GM23338 (cell line): ENCODE data around the gene SSTR3. TPM values are rescaled to one million over a fixed set of nuclear protein-coding genes. Genes with fewer than 3 reads are reported as not detected.

Experiments
- ATAC-seq: fragments of 200-7000 bp; cut with Tn5 transposase; 3 replicates; pipeline ENCODE4 v1.9.1; 2020
- DNase-seq: peaks from one replicate; pipeline ENCODE4 v3.0.0-alpha.2; 2015; ENCODE audit warnings: low spot score
- H2AFZ ChIP-seq: fragments of 200-600 bp; sonication (generic); 2 replicates; pipeline ENCODE4 v1.8.0; 2016; ENCODE audit warnings: antibody characterized with exemption, mild to moderate bottlenecking, moderate library complexity
- H3F3A ChIP-seq: fragments of 200-600 bp; sonication (generic); replicated peaks from 2 replicates; pipeline ENCODE4 v1.8.0; 2017; ENCODE audit warnings: antibody characterized with exemption, mixed run types, low read depth
- H3K27ac ChIP-seq: fragments of 200-600 bp; sonication (generic); 2 replicates; pipeline ENCODE4 v1.6.1; 2016; ENCODE audit warnings: low read depth
- H3K27me3 ChIP-seq: fragments of 200-600 bp; sonication (generic); 2 replicates; pipeline ENCODE4 v1.8.0; 2016; ENCODE audit warnings: mild to moderate bottlenecking, mixed run types, moderate library complexity; ENCODE audit not compliant: insufficient read depth
- H3K36me3 ChIP-seq: fragments of 200-600 bp; sonication (generic); 2 replicates; pipeline ENCODE4 v1.8.0; 2016; ENCODE audit warnings: mild to moderate bottlenecking; ENCODE audit not compliant: insufficient read depth
- H3K4me1 ChIP-seq: fragments of 200-600 bp; sonication (generic); 2 replicates; pipeline ENCODE4 v1.8.0; 2016; ENCODE audit warnings: mild to moderate bottlenecking, moderate library complexity; ENCODE audit not compliant: insufficient read depth
- H3K4me2 ChIP-seq: fragments of 200-600 bp; sonication (generic); 2 replicates; pipeline ENCODE4 v1.7.1; 2017; ENCODE audit warnings: mixed run types
- H3K4me3 ChIP-seq: fragments of 200-600 bp; sonication (generic); 2 replicates; pipeline ENCODE4 v1.6.1; 2016; ENCODE audit warnings: mixed run types
- H3K79me2 ChIP-seq: fragments of 200-600 bp; sonication (generic); replicated peaks from 2 replicates; pipeline ENCODE4 v1.8.0; 2017; ENCODE audit warnings: mild to moderate bottlenecking; ENCODE audit not compliant: insufficient read depth
- H3K9me2 ChIP-seq: fragments of 200-600 bp; sonication (generic); 2 replicates; pipeline ENCODE4 v1.8.0; 2017; ENCODE audit not compliant: insufficient read depth
- H4K20me1 ChIP-seq: fragments of 200-600 bp; sonication (generic); replicated peaks from 2 replicates; pipeline ENCODE4 v1.8.0; 2017; ENCODE audit warnings: mild to moderate bottlenecking; ENCODE audit not compliant: insufficient read depth
- H3K27ac Mint-ChIP-seq: 2 replicates; pipeline ENCODE4 v1.8.0; 2020; ENCODE audit warnings: inconsistent platforms, mild to moderate bottlenecking, moderate library complexity, mixed read lengths
- H3K27me3 Mint-ChIP-seq: 3 replicates; pipeline ENCODE4 v1.8.0; 2022; ENCODE audit warnings: low read depth, mild to moderate bottlenecking, moderate library complexity, mixed read lengths, inconsistent platforms; ENCODE audit not compliant: insufficient read depth, poor library complexity
- H3K36me3 Mint-ChIP-seq: 3 replicates; pipeline ENCODE4 v1.8.0; 2021; ENCODE audit warnings: low read depth, mild to moderate bottlenecking, inconsistent platforms, moderate library complexity, mixed read lengths
- H3K4me1 Mint-ChIP-seq: 3 replicates; pipeline ENCODE4 v1.8.0; 2020; ENCODE audit warnings: mild to moderate bottlenecking, inconsistent platforms, mixed read lengths
- H3K4me3 Mint-ChIP-seq: 3 replicates; pipeline ENCODE4 v1.8.0; 2021; ENCODE audit warnings: moderate library complexity, mild to moderate bottlenecking, inconsistent platforms, mixed read lengths
- H3K9me3 Mint-ChIP-seq: 3 replicates; pipeline ENCODE4 v1.8.0; 2020; ENCODE audit warnings: moderate library complexity, mild to moderate bottlenecking, inconsistent platforms, mixed read lengths
- CREB1 ChIP-seq: fragments of 250-450 bp; sonication (Bioruptor Pico); IDR thresholded peaks from 2 replicates; pipeline ENCODE4 v1.5.0; 2020; ENCODE audit warnings: low read depth, mild to moderate bottlenecking, moderate library complexity
- EZH2 ChIP-seq: fragments of 200-600 bp; sonication (generic); IDR thresholded peaks from one replicate; pipeline ENCODE4 v1.8.0; 2017; ENCODE audit warnings: antibody characterized with exemption, mild to moderate bottlenecking, low read depth; ENCODE audit not compliant: unreplicated experiment
- EZH2phosphoT487 ChIP-seq: fragments of 200-600 bp; sonication (generic); IDR thresholded peaks from one replicate; pipeline ENCODE4 v1.8.1; 2018; ENCODE audit warnings: antibody characterized with exemption; ENCODE audit not compliant: unreplicated experiment
- JUNB ChIP-seq: IDR thresholded peaks from one replicate; pipeline ENCODE4 v1.6.1; 2016; ENCODE audit warnings: antibody characterized with exemption; ENCODE audit not compliant: unreplicated experiment
- NANOG ChIP-seq: IDR thresholded peaks from 2 replicates; pipeline ENCODE4 v1.6.1; 2016; ENCODE audit warnings: antibody characterized with exemption, borderline replicate concordance
- POLR2AphosphoS5 ChIP-seq: IDR thresholded peaks from 2 replicates; pipeline ENCODE4 v1.6.1; 2016; ENCODE audit warnings: antibody characterized with exemption, low read depth
- STAT1 ChIP-seq: IDR thresholded peaks from one replicate; pipeline ENCODE4 v1.6.1; 2016; ENCODE audit warnings: antibody characterized with exemption; ENCODE audit not compliant: unreplicated experiment
- ZNF114 ChIP-seq: fragments of 250-450 bp; sonication (Bioruptor Pico); IDR thresholded peaks from 2 replicates; pipeline ENCODE4 v1.5.0; 2020; ENCODE audit warnings: mild to moderate bottlenecking, moderate library complexity
- ZNF331 ChIP-seq: fragments of 250-450 bp; sonication (Bioruptor Pico); IDR thresholded peaks from 2 replicates; pipeline ENCODE4 v1.5.0; 2020; ENCODE audit warnings: low read depth, mild to moderate bottlenecking, moderate library complexity
- polyA plus RNA-seq: library from polyadenylated mRNA; unstranded; fragments of >200 nt; fragmentation: Nextera tagmentation; extraction: Ambion mirVana; gene quantifications from 2 replicates; pipeline ENCODE4 v1.2.1, GENCODE V29; 2016
- total RNA-seq: library from RNA; depleted of rRNA; stranded (reverse); fragments of >200 nt; shearing (Covaris generic); gene quantifications from 2 replicates; pipeline ENCODE4 v1.2.3, GENCODE V29; 2014
- TF ChIP-seq, protein P1 (sequence below): IDR thresholded peaks from one replicate; pipeline ENCODE4 v1.6.1; 2018; ENCODE audit warnings: antibody characterized with exemption; ENCODE audit not compliant: unreplicated experiment
- TF ChIP-seq, protein P2 (sequence below), 2 experiments: fragments of 200-600 bp in 1 of 2; sonication (generic) in 1 of 2; conservative IDR thresholded peaks; 2 replicates each; pipeline versions ENCODE4 v1.5.1 to v1.6.1; 2016 to 2017; ENCODE audit warnings: antibody characterized with exemption in 2 of 2, low read depth in 2 of 2, mild to moderate bottlenecking in 2 of 2, moderate library complexity in 1 of 2
- TF ChIP-seq, protein P3 (sequence below): fragments of 250-450 bp; sonication (Bioruptor Pico); IDR thresholded peaks from 2 replicates; pipeline ENCODE4 v1.5.0; 2020; ENCODE audit warnings: mild to moderate bottlenecking, moderate library complexity
- TF ChIP-seq, protein P4 (sequence below): IDR thresholded peaks from 2 replicates; pipeline ENCODE4 v1.6.1; 2016; ENCODE audit warnings: antibody characterized with exemption

The SSTR3 gene
- total and polyA plus RNA-seq, 2 experiments from 2014 or later: 0.66 TPM; not detected in 1

DNA sequence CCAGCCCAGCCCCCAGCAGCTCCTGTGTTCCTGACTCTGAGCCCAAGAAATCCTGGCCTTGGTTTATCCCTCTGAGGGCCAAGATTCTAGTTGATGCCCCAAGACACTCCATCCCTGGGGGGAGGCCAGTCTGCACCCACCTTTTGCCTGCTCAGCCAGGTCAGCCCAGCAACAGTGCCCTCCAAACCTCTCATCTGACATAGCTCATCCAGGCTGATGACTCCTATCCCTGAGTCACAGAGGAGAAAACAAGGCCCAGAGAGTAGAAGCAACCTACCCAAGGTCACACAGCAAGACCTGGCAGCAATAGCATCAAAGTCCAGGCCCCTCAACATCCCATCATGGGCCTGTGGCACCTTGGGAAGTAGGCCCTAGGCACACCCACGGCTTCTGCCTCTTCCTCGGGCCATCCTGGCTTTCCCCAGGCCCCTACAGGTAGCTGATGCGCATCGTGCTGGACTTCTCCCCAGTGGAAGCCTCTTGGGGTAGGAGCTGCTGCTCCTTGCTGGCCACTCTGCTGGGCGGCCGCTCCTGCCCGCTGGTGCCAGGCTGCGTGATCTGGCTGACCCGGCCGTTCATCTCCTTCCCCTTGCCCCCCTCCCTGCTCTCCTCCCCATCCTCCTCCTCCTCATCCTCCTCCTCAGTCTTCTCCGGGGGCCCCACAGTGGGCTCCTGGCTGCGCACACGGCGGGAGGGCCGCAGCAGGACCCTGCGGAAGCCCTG is 6.0 kb downstream of the SSTR3 start:
- H3F3A ChIP-seq: no peaks in the 10 kb centered on the region
- H3K79me2 ChIP-seq: no peaks in the 10 kb centered on the region
- no peak overlapping the region for H3K4me3 Mint-ChIP-seq
- TF ChIP-seq EZH2phosphoT487 (no peak), STAT1 (no peak), ZNF331 (no peak), ZNF114 (CRISPR knock-in tag) (no peak), NANOG (no peak), JUNB (no peak), EZH2 (no peak), CREB1 (no peak), POLR2AphosphoS5 (no peak)
- TF ChIP-seq, protein P1, sequence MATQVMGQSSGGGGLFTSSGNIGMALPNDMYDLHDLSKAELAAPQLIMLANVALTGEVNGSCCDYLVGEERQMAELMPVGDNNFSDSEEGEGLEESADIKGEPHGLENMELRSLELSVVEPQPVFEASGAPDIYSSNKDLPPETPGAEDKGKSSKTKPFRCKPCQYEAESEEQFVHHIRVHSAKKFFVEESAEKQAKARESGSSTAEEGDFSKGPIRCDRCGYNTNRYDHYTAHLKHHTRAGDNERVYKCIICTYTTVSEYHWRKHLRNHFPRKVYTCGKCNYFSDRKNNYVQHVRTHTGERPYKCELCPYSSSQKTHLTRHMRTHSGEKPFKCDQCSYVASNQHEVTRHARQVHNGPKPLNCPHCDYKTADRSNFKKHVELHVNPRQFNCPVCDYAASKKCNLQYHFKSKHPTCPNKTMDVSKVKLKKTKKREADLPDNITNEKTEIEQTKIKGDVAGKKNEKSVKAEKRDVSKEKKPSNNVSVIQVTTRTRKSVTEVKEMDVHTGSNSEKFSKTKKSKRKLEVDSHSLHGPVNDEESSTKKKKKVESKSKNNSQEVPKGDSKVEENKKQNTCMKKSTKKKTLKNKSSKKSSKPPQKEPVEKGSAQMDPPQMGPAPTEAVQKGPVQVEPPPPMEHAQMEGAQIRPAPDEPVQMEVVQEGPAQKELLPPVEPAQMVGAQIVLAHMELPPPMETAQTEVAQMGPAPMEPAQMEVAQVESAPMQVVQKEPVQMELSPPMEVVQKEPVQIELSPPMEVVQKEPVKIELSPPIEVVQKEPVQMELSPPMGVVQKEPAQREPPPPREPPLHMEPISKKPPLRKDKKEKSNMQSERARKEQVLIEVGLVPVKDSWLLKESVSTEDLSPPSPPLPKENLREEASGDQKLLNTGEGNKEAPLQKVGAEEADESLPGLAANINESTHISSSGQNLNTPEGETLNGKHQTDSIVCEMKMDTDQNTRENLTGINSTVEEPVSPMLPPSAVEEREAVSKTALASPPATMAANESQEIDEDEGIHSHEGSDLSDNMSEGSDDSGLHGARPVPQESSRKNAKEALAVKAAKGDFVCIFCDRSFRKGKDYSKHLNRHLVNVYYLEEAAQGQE: no peak
- TF ChIP-seq, protein P2, sequence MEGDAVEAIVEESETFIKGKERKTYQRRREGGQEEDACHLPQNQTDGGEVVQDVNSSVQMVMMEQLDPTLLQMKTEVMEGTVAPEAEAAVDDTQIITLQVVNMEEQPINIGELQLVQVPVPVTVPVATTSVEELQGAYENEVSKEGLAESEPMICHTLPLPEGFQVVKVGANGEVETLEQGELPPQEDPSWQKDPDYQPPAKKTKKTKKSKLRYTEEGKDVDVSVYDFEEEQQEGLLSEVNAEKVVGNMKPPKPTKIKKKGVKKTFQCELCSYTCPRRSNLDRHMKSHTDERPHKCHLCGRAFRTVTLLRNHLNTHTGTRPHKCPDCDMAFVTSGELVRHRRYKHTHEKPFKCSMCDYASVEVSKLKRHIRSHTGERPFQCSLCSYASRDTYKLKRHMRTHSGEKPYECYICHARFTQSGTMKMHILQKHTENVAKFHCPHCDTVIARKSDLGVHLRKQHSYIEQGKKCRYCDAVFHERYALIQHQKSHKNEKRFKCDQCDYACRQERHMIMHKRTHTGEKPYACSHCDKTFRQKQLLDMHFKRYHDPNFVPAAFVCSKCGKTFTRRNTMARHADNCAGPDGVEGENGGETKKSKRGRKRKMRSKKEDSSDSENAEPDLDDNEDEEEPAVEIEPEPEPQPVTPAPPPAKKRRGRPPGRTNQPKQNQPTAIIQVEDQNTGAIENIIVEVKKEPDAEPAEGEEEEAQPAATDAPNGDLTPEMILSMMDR (conservative IDR thresholded peaks at IDR 0.05; ENCODE audit: low read depth in 2 of 2): no peak
- TF ChIP-seq, protein P3, sequence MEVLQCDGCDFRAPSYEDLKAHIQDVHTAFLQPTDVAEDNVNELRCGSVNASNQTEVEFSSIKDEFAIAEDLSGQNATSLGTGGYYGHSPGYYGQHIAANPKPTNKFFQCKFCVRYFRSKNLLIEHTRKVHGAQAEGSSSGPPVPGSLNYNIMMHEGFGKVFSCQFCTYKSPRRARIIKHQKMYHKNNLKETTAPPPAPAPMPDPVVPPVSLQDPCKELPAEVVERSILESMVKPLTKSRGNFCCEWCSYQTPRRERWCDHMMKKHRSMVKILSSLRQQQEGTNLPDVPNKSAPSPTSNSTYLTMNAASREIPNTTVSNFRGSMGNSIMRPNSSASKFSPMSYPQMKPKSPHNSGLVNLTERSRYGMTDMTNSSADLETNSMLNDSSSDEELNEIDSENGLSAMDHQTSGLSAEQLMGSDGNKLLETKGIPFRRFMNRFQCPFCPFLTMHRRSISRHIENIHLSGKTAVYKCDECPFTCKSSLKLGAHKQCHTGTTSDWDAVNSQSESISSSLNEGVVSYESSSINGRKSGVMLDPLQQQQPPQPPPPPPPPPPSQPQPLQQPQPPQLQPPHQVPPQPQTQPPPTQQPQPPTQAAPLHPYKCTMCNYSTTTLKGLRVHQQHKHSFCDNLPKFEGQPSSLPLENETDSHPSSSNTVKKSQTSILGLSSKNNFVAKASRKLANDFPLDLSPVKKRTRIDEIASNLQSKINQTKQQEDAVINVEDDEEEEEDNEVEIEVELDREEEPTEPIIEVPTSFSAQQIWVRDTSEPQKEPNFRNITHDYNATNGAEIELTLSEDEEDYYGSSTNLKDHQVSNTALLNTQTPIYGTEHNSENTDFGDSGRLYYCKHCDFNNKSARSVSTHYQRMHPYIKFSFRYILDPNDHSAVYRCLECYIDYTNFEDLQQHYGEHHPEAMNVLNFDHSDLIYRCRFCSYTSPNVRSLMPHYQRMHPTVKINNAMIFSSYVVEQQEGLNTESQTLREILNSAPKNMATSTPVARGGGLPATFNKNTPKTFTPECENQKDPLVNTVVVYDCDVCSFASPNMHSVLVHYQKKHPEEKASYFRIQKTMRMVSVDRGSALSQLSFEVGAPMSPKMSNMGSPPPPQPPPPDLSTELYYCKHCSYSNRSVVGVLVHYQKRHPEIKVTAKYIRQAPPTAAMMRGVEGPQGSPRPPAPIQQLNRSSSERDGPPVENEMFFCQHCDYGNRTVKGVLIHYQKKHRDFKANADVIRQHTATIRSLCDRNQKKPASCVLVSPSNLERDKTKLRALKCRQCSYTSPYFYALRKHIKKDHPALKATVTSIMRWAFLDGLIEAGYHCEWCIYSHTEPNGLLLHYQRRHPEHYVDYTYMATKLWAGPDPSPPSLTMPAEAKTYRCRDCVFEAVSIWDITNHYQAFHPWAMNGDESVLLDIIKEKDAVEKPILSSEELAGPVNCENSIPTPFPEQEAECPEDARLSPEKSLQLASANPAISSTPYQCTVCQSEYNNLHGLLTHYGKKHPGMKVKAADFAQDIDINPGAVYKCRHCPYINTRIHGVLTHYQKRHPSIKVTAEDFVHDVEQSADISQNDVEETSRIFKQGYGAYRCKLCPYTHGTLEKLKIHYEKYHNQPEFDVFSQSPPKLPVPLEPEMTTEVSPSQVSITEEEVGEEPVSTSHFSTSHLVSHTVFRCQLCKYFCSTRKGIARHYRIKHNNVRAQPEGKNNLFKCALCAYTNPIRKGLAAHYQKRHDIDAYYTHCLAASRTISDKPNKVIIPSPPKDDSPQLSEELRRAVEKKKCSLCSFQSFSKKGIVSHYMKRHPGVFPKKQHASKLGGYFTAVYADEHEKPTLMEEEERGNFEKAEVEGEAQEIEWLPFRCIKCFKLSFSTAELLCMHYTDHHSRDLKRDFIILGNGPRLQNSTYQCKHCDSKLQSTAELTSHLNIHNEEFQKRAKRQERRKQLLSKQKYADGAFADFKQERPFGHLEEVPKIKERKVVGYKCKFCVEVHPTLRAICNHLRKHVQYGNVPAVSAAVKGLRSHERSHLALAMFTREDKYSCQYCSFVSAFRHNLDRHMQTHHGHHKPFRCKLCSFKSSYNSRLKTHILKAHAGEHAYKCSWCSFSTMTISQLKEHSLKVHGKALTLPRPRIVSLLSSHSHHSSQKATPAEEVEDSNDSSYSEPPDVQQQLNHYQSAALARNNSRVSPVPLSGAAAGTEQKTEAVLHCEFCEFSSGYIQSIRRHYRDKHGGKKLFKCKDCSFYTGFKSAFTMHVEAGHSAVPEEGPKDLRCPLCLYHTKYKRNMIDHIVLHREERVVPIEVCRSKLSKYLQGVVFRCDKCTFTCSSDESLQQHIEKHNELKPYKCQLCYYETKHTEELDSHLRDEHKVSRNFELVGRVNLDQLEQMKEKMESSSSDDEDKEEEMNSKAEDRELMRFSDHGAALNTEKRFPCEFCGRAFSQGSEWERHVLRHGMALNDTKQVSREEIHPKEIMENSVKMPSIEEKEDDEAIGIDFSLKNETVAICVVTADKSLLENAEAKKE (CRISPR knock-in tag): no peak
- TF ChIP-seq, protein P4, sequence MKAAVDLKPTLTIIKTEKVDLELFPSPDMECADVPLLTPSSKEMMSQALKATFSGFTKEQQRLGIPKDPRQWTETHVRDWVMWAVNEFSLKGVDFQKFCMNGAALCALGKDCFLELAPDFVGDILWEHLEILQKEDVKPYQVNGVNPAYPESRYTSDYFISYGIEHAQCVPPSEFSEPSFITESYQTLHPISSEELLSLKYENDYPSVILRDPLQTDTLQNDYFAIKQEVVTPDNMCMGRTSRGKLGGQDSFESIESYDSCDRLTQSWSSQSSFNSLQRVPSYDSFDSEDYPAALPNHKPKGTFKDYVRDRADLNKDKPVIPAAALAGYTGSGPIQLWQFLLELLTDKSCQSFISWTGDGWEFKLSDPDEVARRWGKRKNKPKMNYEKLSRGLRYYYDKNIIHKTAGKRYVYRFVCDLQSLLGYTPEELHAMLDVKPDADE: no peak
- H3K36me3 ChIP-seq: no peaks in the 10 kb centered on the region
- peaks cover 6% of the 10 kb centered on the region for H3K27me3 Mint-ChIP-seq
- no peaks in the 10 kb centered on the region for H4K20me1 ChIP-seq
- DNase-seq: no peak
- H3K9me3 Mint-ChIP-seq: no peaks in the 10 kb centered on the region
- H3K27me3 ChIP-seq: no peaks in the 10 kb centered on the region
- no peak overlapping the region for H3K27ac Mint-ChIP-seq
- no peaks in the 10 kb centered on the region; the same call in 2 of the 3 replicates for H3K4me1 Mint-ChIP-seq
- H2AFZ ChIP-seq: no peak overlapping the region
- no peaks in the 10 kb centered on the region for H3K9me2 ChIP-seq
- ATAC-seq: no peak
- H3K4me1 ChIP-seq: no peaks in the 10 kb centered on the region
- no peak overlapping the region for H3K4me2 ChIP-seq
- H3K27ac ChIP-seq: no peak overlapping the region
- no peak overlapping the region for H3K4me3 ChIP-seq
- H3K36me3 Mint-ChIP-seq: no peaks in the 10 kb centered on the region
